ENCODE measurements around the gene LASP1.
A peak's percentile ranks its signal among the peaks of the same experiment; 100 is the strongest.

The LASP1 gene

DNA sequence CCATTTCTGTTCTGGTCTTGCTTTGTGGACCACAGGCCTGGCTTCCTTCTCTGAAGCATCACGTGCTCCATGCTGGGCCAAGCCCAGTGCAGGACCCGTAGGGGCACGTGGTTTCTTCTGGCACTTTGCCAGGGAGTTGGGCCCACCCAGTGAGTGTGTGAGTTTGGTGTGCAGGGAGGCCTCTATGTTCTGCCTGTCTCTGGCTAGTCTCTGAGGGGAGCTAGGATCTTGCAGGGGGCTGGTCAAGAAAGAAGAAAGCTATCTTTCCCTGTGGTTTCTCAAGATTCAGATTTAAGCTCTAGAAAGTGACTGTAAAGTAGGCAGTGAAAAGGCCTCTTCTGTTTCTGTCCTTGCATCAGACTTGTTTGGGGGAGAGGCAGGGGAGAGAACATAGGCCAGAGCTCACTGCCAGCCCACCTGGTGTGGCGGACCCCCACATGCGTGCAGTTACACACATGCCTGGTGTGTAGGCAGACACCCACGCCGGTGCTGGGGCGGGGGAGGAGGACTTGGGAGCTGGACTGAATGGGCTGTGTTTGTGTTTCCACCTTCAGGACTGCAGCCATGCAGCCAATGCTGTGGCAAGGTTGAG is 11.8 kb downstream of the LASP1 start:
- no peak overlapping the region for H3K4me3 ChIP-seq (ENCODE audit: low read depth, low read length)
- DNase-seq (ENCODE audit: low read depth), result peak; percentile 46
- TF ChIP-seq, protein P1, sequence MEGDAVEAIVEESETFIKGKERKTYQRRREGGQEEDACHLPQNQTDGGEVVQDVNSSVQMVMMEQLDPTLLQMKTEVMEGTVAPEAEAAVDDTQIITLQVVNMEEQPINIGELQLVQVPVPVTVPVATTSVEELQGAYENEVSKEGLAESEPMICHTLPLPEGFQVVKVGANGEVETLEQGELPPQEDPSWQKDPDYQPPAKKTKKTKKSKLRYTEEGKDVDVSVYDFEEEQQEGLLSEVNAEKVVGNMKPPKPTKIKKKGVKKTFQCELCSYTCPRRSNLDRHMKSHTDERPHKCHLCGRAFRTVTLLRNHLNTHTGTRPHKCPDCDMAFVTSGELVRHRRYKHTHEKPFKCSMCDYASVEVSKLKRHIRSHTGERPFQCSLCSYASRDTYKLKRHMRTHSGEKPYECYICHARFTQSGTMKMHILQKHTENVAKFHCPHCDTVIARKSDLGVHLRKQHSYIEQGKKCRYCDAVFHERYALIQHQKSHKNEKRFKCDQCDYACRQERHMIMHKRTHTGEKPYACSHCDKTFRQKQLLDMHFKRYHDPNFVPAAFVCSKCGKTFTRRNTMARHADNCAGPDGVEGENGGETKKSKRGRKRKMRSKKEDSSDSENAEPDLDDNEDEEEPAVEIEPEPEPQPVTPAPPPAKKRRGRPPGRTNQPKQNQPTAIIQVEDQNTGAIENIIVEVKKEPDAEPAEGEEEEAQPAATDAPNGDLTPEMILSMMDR (IDR thresholded peaks at IDR 0.05; ENCODE audit: low read depth, low read length), result no peak
- TF ChIP-seq POLR2A (IDR thresholded peaks at IDR 0.05; ENCODE audit: extremely low read depth, insufficient read length) (no peak), MYC (IDR thresholded peaks at IDR 0.05; ENCODE audit: low read depth, low read length) (no peak)
- TF ChIP-seq, protein P2, sequence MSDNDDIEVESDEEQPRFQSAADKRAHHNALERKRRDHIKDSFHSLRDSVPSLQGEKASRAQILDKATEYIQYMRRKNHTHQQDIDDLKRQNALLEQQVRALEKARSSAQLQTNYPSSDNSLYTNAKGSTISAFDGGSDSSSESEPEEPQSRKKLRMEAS (IDR thresholded peaks at IDR 0.05; ENCODE audit: low read depth, low read length), result no peak; the same call in 1 of the 2 replicates

DNA sequence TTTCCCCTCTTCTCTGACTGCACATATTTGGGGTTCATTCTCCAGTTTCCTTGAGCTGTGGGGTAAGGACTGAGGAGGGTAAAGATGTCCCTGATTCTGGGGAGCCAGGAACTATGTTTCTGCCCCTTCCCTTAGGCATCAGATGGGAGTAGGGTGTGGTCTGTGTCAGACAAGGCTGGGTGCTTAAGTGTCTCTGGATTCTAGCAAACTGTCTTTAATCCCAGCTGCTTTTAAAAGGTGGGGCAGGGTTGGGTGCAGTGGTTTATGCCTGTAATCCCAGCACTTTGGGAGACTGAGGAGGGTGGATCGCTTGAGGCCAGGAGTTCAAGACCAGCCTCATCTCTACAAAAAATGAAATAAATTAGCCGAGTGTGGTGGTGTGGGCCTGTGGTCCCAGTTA is 13.0 kb downstream of the LASP1 start:
- no peak for TF ChIP-seq POLR2A (IDR thresholded peaks at IDR 0.05; ENCODE audit: extremely low read depth, insufficient read length)
- TF ChIP-seq, protein P2 (IDR thresholded peaks at IDR 0.05; ENCODE audit: low read depth, low read length), result no peak
- TF ChIP-seq MYC (IDR thresholded peaks at IDR 0.05; ENCODE audit: low read depth, low read length), result no peak
- TF ChIP-seq, protein P1 (IDR thresholded peaks at IDR 0.05; ENCODE audit: low read depth, low read length), result no peak
- DNase-seq (ENCODE audit: low read depth), result no peak
- H3K4me3 ChIP-seq (ENCODE audit: low read depth, low read length), result no peak overlapping the region

DNA sequence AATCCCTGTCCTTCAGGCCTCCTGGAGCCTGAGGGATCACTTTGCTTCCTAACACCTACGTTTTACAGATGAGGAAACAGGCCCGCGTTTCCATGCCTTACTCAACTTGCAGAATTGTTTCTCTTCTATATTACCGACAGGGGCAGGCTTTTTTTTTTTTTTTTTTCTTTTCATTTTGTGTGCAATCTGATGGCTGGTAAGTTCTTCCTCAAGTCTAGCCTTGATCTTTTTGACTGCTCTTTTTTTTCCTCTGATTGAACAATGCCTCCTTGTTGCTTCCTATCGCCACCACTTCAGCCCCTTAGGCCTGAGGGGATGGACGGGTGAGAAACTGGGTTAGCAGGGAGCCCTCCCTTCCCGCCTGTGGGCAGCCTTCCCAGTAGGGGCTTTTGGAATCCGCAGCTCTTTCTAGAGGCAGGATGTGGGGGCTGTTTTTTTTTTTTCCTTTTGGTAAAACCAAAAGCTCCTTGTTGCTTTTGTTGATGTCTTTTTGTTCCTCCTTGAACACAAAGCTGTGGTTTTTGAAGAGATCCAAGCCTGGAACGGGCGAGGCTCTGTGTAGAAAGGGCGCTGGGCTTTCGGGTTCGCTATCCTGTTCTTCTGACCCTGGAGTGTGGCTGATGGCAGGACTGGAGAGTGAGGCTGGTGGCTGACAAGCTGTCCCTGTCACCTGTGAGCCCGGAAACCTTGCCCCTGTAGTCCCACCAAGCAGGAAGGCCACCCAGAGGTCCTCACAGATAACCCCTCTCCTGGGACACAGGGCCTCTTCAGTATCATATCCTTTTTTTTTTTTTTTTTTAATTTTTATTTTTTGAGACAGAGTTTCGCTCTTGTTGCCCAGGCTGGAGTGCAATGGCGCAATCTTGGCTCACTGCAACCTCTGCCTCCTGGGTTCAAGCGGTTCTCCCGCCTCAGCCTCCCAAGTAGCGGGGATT is 14.0 kb downstream of the LASP1 start:
- DNase-seq (ENCODE audit: low read depth), result peak; percentile 51
- TF ChIP-seq, protein P2 (IDR thresholded peaks at IDR 0.05; ENCODE audit: low read depth, low read length), result no peak
- TF ChIP-seq POLR2A (IDR thresholded peaks at IDR 0.05; ENCODE audit: extremely low read depth, insufficient read length) (no peak), MYC (IDR thresholded peaks at IDR 0.05; ENCODE audit: low read depth, low read length) (no peak)
- TF ChIP-seq, protein P1 (IDR thresholded peaks at IDR 0.05; ENCODE audit: low read depth, low read length), result no peak

DNA sequence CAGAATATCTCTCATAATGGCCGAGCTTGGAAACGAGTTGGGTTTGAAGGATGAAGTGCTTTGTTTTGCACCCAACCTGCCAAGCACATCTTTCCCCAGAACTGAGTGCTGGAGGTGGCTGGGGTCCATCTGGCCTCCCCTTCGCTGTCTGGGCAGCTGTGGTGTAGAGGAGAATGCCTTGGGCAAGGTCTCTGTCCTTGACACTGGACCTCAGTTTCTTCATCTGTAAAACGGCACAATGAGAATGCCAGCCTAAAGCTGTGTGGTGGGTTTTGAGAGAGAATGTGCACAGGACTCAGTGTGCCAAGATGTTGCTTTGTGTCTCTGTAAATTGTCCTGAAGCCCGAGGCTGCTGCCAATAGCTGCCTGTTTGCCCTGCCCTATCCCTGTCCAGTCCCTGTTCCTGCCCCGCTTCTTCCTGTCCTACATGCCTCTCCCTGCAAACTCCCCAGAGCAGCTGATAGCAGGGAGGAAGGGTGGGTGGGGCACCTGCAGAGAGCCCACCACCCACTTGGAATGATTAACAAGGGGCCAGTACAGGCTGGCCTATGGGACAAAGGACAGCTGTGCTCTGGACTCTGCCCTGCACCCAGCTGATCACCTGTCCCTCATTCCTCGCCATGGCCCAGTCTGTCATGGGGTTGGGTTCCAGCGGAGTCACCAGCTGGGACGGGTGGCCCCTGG is 15.3 kb downstream of the LASP1 start:
- DNase-seq (ENCODE audit: low read depth), result no peak
- TF ChIP-seq, protein P1 (IDR thresholded peaks at IDR 0.05; ENCODE audit: low read depth, low read length), result no peak
- no peak for TF ChIP-seq MYC (IDR thresholded peaks at IDR 0.05; ENCODE audit: low read depth, low read length)
- TF ChIP-seq, protein P2 (IDR thresholded peaks at IDR 0.05; ENCODE audit: low read depth, low read length), result no peak
- no peak for TF ChIP-seq POLR2A (IDR thresholded peaks at IDR 0.05; ENCODE audit: extremely low read depth, insufficient read length)
- H3K4me3 ChIP-seq (ENCODE audit: low read depth, low read length), result no peak overlapping the region

More for the DNA sequence above, 14.0 kb downstream of the LASP1 start:
- no peak overlapping the region for H3K4me3 ChIP-seq (ENCODE audit: low read depth, low read length)

DNA sequence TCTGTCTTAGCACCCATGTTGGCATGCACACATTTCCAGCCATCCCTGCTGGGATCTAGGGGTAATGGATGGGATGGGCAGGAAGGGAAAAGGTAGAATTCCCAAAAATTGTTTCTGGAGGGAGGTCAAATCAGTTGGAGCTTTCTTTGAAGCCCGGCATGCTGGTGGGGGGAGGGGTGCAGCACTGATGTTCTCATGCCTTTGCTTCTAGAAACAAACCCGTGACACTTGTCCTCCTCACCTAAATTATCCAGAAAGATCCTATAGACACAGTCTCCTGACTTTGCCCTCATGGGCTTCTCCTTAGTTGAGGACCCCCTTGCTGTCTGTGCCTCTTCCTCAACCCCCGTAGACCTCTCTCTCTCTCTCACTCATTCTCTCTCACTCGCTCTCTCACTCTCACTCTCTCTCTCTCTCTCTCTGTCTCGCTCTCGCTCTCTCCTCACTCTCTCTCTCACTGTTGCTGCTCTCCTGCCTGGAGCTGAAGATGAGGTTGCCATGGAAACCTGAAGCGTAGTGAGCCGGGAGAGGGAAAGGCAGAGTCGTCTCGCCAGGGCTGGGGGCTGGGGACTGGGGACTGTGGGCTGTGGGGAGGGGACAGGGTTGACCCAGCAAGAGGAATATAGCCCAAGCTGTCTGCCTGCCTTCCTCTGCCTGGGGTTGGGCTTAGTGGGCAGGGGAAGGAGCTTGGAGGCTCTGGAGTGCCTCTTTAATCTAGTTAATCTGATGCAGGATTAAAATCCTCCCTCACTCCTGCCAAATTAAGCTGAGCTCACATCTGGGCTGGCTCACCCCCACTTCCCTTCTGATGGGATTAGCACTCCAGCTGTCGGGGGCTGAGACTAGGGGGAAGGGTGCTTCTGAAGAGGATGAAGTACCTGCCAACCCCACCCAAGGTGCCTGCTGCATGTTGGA is 16.1 kb downstream of the LASP1 start:
- H3K4me3 ChIP-seq (ENCODE audit: low read depth, low read length), result no peak overlapping the region
- DNase-seq (ENCODE audit: low read depth), result no peak
- TF ChIP-seq POLR2A (IDR thresholded peaks at IDR 0.05; ENCODE audit: extremely low read depth, insufficient read length) (no peak), MYC (IDR thresholded peaks at IDR 0.05; ENCODE audit: low read depth, low read length) (no peak)
- TF ChIP-seq, protein P2 (IDR thresholded peaks at IDR 0.05; ENCODE audit: low read depth, low read length), result no peak
- TF ChIP-seq, protein P1 (IDR thresholded peaks at IDR 0.05; ENCODE audit: low read depth, low read length), result no peak
